ENCODE results near the gene ASB10. TPM values are rescaled to one million over a fixed set of nuclear protein-coding genes. Genes with fewer than 3 reads are reported as not detected.

The ASB10 gene
- polyA plus RNA-seq, 3 donors: not detected

DNA sequence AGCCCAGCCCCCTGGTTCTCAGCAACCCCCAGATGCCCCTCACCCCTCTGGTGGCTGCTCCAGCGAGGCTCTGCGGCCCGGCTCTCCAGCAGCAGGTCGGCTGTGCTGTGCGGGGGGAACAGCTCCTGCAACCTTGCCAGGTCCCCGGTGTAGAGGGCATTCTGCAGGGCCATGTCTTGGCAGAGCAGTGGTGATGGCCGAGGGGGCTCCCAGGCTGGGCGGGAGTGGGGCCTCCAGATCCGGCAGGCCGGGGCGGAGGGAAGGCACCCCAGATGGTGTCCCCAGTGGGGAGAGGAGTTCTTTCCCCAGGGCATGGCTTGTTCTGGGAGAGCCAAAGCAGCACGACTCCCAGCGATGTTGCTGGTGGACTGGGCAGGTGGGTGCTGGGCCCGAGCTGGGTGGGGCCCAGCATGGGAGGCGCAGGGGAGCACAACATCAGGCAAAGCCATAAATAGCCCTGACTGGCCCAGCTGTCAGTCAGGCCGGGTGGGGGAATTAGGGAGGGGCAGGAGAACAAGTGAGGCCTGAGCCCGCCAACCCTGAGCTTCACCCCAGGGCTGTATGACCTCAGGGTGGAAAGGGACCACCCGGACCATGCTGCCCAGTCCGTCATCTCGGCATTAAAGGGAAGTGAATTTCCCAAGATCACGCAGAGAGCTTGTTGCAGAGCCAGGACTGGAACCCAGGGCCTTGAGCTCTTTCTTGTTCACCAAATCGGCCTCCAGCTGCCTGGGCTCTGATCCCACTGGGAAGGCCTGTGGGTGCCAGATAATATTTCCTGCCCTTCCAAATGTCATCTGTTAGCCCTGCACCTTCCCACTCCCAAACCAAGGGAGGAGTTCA lies 580 bp upstream of the ASB10 start:
- Histone ChIP-seq H3K4me2 (replicated peaks; ENCODE audit: extremely low read depth, low read length, poor library complexity, severe bottlenecking) (no peak overlapping the region), H3K4me3 (replicated peaks in 1 of 3; ENCODE audit: low read depth in 2 of 3, low read length in 3 of 3) (no peak overlapping the region), H3K27ac (ENCODE audit: low read depth in 1 of 2, low read length in 2 of 2) (no peak overlapping the region), H3K36me3 (replicated peaks in 1 of 2; ENCODE audit: control insufficient read depth in 1 of 2, insufficient read depth in 2 of 2, low read length in 2 of 2) (no peaks in the 10 kb centered on the region), H2AFZ (ENCODE audit: insufficient read depth, low read depth, low read length, poor library complexity, severe bottlenecking) (no peak overlapping the region), H3K9me3 (replicated peaks in 1 of 2; ENCODE audit: control insufficient read depth in 1 of 2, insufficient read depth in 1 of 2, low read length in 2 of 2) (no peaks in the 10 kb centered on the region), H3K79me2 (ENCODE audit: insufficient read depth, low read length) (no peaks in the 10 kb centered on the region), H3K27me3 (ENCODE audit: control insufficient read depth in 2 of 2, insufficient read depth in 2 of 2, low read length in 2 of 2) (no peaks in the 10 kb centered on the region), H3K9ac (ENCODE audit: insufficient read depth, low read length, poor library complexity, severe bottlenecking) (no peak overlapping the region), H4K20me1 (ENCODE audit: insufficient read depth, low read length) (no peaks in the 10 kb centered on the region), H3K4me1 (ENCODE audit: control insufficient read depth in 1 of 2, insufficient read depth in 2 of 2, low read length in 2 of 2) (no peaks in the 10 kb centered on the region)
- no peak for DNase-seq
- TF ChIP-seq, protein P1, sequence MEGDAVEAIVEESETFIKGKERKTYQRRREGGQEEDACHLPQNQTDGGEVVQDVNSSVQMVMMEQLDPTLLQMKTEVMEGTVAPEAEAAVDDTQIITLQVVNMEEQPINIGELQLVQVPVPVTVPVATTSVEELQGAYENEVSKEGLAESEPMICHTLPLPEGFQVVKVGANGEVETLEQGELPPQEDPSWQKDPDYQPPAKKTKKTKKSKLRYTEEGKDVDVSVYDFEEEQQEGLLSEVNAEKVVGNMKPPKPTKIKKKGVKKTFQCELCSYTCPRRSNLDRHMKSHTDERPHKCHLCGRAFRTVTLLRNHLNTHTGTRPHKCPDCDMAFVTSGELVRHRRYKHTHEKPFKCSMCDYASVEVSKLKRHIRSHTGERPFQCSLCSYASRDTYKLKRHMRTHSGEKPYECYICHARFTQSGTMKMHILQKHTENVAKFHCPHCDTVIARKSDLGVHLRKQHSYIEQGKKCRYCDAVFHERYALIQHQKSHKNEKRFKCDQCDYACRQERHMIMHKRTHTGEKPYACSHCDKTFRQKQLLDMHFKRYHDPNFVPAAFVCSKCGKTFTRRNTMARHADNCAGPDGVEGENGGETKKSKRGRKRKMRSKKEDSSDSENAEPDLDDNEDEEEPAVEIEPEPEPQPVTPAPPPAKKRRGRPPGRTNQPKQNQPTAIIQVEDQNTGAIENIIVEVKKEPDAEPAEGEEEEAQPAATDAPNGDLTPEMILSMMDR (IDR thresholded peaks at IDR 0.05): no peak
- Mint-ChIP-seq H3K27me3 (ENCODE audit: low read depth in 3 of 3) (peaks cover 3 to 12% (median 10%) of the 10 kb centered on the region in 3 donors), H3K36me3 (no peaks in the 10 kb centered on the region), H3K9me3 (peaks cover 0 to 1% (median 0%) of the 10 kb centered on the region in 7 donors), H3K4me3 (no peak overlapping the region), H3K4me1 (no peaks in the 10 kb centered on the region), H3K27ac (no peak overlapping the region)
- 91% methylated on average over 22 of the region's 22 CpGs for WGBS (ENCODE audit: insufficient coverage)
- intact Hi-C loops (cut with micrococcal nuclease): no loop called here

DNA sequence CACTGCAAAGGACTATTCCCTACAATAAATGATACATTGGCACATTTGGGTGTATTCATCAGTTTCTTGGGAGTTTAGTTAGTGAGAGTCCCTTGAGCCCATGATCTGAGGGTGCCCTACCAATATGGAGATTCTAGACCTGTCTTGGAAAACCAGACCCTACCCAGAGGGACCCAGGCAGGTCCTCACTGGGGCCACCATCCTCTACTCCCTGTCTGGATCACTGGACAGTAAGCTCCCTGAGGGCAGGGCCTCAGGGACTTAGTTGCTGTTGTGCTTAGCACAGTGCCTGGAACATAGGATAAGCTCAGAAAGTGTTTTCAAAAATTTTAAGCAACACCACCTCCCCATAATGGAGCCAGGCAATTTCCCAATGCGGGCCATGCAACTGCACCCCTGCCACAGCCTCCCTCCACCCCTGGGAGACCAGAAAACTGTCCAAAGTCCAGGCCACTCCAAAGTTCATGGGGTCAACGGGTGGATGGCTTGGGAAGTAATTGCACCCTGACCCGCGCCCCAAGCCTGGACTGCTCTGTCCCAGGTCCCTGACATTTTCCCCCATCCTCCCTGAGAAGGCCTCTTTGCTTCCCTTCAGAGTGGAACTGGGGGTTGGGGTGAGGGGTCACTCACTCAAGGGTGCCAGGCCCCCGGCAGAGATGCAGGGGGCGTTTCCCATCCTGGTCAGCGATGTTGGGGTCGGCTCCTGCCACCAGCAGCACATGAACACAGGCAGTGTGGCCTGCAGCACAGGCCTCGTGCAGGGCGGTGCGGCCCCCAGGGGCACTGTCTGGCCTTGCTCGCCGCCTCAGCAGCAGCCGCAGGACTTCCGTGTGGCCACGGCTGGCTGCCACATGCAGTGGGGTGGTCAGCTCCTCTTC lies 1.0 kb downstream of the ASB10 start:
- no peak overlapping the region for H3K4me3 ChIP-seq (replicated peaks in 1 of 3; ENCODE audit: low read depth in 2 of 3, low read length in 3 of 3)
- TF ChIP-seq, protein P1 (IDR thresholded peaks at IDR 0.05): no peak
- H3K36me3 Mint-ChIP-seq: no peaks in the 10 kb centered on the region
- H3K9ac ChIP-seq (ENCODE audit: insufficient read depth, low read length, poor library complexity, severe bottlenecking): no peak overlapping the region
- no peaks in the 10 kb centered on the region for H3K79me2 ChIP-seq (ENCODE audit: insufficient read depth, low read length)
- intact Hi-C loops (cut with micrococcal nuclease): no loop called here
- no peak overlapping the region for H3K27ac ChIP-seq (ENCODE audit: low read depth in 1 of 2, low read length in 2 of 2)
- WGBS (ENCODE audit: insufficient coverage): 95% methylated on average over 11 of the region's 16 CpGs
- no peak overlapping the region for H3K4me3 Mint-ChIP-seq
- no peaks in the 10 kb centered on the region for H3K36me3 ChIP-seq (replicated peaks in 1 of 2; ENCODE audit: control insufficient read depth in 1 of 2, insufficient read depth in 2 of 2, low read length in 2 of 2)
- H3K27ac Mint-ChIP-seq: peak overlapping the region in 1 of 7 donors; percentile 61
- no peaks in the 10 kb centered on the region for H3K9me3 ChIP-seq (replicated peaks in 1 of 2; ENCODE audit: control insufficient read depth in 1 of 2, insufficient read depth in 1 of 2, low read length in 2 of 2)
- H3K27me3 Mint-ChIP-seq (ENCODE audit: low read depth in 3 of 3): peaks cover 3 to 16% (median 10%) of the 10 kb centered on the region in 3 donors
- no peaks in the 10 kb centered on the region for H3K4me1 ChIP-seq (ENCODE audit: control insufficient read depth in 1 of 2, insufficient read depth in 2 of 2, low read length in 2 of 2)
- H3K27me3 ChIP-seq (ENCODE audit: control insufficient read depth in 2 of 2, insufficient read depth in 2 of 2, low read length in 2 of 2): no peaks in the 10 kb centered on the region
- no peaks in the 10 kb centered on the region for H3K4me1 Mint-ChIP-seq
- no peak overlapping the region for H3K4me2 ChIP-seq (replicated peaks; ENCODE audit: extremely low read depth, low read length, poor library complexity, severe bottlenecking)
- DNase-seq: no peak
- peaks cover 0 to under 1% (median 0%) of the 10 kb centered on the region in 7 donors for H3K9me3 Mint-ChIP-seq
- no peaks in the 10 kb centered on the region for H4K20me1 ChIP-seq (ENCODE audit: insufficient read depth, low read length)
- H2AFZ ChIP-seq (ENCODE audit: insufficient read depth, low read depth, low read length, poor library complexity, severe bottlenecking): no peak overlapping the region

All from CD14-positive monocyte (primary cell).